HS-27A (cell line): ENCODE measurements around the gene IL17REL.

Experiments
- DNase-seq: peaks from one replicate; pipeline ENCODE4 v3.0.0-alpha.2; 2012; ENCODE audit warnings: low read depth, missing footprints

Gene IL17REL

DNA sequence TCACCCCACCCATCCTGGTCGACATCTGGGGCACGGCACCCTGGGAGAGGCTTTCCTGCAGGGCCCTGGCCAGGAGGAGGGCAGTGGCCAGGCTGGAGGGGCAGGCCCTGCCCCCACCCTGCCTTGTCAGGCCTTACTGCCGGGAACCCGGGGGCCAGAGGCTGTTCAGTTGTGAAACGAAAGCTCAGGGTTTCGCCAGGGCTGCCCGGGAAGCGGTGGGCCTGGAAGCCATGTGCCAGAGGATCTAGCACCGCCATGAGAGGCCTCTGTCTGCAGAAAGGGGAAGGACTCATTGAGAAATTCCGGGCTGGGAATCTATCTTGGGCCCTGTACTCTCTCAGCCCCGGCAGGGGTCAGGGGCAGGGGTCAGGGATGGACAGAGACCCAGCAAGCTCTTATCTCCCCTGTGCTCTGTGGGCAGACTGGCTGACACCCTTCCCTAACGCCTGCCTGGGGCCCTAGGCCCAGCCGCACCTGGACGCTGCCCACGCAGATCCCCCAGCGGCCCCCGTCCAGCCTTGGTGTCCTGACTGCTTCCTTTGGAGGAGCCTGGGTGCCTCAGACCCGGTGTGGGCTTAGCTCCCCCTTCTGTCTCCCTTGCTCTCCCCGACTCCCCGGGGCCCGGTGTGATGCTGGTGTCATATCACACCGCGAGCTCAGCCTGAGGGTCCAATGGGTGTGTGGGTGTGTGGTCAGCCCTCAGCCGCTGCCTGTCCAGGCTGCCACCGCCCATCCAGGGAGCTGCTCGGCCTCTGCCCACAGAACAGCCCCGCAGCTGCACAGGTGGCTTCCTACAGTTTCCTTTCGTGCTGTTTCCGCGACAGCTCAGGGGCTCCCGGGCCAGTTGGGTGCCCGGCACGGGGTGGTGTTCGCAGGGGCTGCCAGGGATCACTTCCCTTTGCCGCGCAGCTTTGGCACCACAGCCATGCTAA is 45.5 kb downstream of the IL17REL start:
- DNase-seq = no peak

- DNase-seq = no peak
Observed at GRCh38 chr22:49966041-49966773, 46.4 kb downstream of the IL17REL start.

- DNase-seq = no peak
Observed at GRCh38 chr22:49965091-49966040, 47.2 kb downstream of the IL17REL start.

DNA sequence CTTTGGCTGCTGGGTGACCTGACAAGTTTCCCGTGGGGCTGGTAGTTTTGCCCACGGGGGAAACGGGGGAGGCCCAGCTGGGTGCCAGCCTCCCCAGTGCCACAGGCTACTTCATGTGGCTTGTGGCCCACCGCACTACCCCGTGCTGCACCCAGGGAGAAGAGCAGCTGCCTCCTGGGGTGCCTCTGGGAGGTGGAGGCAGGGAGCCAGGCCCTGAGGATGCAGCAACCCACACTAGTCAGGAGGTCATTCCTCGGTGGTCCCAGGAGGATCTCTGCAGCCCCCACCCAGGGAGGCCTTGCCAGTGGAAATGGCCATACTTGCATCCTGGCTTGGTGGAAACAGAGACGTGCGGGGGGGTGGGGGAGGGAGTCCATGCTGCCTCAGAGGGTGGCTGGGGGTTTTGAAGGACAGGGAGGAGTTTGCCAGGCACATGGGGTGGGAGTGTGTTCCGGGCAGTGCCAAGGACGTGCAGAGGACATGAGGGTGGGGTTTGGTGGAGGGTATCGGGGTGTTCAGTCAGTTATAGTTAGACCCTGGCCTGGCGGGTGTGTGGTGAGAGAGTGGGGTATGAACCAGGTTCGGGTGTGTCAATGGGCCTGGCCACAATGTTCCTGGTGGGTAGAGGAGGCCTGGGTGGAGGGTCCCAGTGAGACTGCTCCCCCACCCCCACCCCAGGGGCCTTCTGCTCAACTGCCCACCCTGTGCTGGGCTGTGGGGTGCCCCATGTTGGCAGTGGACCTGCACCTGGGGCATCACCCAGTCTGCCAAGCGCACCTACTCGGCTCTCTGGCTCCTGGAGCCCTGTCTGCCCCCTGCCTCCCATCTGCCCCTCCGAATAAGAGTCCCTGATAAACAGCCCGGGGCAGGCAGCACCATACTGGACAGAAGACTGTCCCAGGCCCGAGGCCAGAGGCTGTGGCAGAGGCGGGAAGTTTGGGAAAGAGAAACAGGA is 48.2 kb downstream of the IL17REL start:
- DNase-seq = no peak

DNA sequence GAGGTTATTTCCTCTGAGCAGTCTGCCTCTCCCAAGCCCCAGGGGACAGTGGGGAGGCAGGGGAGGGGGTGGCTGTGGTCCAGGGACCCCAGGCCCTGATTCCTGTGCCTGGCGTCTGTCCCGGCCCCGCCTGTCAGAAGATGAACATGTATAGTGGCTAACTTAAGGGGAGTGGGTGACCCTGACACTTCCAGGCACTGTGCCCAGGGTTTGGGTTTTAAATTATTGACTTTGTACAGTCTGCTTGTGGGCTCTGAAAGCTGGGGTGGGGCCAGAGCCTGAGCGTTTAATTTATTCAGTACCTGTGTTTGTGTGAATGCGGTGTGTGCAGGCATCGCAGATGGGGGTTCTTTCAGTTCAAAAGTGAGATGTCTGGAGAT is 48.9 kb downstream of the IL17REL start:
- DNase-seq = no peak

DNA sequence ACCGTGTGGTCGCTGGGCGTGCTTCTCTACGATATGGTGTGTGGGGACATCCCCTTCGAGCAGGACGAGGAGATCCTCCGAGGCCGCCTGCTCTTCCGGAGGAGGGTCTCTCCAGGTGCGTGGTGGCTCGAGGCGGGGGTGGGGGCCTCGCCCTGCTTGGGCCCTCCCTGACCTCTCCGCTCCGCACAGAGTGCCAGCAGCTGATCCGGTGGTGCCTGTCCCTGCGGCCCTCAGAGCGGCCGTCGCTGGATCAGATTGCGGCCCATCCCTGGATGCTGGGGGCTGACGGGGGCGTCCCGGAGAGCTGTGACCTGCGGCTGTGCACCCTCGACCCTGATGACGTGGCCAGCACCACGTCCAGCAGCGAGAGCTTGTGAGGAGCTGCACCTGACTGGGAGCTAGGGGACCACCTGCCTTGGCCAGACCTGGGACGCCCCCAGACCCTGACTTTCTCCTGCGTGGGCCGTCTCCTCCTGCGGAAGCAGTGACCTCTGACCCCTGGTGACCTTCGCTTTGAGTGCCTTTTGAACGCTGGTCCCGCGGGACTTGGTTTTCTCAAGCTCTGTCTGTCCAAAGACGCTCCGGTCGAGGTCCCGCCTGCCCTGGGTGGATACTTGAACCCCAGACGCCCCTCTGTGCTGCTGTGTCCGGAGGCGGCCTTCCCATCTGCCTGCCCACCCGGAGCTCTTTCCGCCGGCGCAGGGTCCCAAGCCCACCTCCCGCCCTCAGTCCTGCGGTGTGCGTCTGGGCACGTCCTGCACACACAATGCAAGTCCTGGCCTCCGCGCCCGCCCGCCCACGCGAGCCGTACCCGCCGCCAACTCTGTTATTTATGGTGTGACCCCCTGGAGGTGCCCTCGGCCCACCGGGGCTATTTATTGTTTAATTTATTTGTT is 49.6 kb downstream of the IL17REL start:
- DNase-seq = no peak

- DNase-seq = no peak
Observed at GRCh38 chr22:49962012-49962750, 50.4 kb downstream of the IL17REL start.

- DNase-seq = no peak
Observed at GRCh38 chr22:49961601-49962011, 51.0 kb downstream of the IL17REL start.

DNA sequence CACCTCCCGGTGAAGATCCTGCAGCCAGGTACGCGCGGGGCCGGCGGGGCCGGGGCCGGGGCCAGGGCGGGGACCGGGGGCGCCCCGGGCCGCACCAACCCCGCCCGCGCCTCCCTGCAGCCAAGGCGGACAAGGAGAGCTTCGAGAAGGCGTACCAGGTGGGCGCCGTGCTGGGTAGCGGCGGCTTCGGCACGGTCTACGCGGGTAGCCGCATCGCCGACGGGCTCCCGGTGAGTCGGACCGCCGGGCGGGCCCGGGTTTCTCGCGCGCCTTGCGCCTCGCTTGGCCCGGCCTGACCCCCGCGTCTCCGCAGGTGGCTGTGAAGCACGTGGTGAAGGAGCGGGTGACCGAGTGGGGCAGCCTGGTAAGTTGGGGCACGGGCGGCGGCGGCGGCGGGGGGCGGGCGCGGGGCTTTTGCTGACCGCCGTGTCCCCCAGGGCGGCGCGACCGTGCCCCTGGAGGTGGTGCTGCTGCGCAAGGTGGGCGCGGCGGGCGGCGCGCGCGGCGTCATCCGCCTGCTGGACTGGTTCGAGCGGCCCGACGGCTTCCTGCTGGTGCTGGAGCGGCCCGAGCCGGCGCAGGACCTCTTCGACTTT is 51.5 kb downstream of the IL17REL start:
- DNase-seq = no peak

DNA sequence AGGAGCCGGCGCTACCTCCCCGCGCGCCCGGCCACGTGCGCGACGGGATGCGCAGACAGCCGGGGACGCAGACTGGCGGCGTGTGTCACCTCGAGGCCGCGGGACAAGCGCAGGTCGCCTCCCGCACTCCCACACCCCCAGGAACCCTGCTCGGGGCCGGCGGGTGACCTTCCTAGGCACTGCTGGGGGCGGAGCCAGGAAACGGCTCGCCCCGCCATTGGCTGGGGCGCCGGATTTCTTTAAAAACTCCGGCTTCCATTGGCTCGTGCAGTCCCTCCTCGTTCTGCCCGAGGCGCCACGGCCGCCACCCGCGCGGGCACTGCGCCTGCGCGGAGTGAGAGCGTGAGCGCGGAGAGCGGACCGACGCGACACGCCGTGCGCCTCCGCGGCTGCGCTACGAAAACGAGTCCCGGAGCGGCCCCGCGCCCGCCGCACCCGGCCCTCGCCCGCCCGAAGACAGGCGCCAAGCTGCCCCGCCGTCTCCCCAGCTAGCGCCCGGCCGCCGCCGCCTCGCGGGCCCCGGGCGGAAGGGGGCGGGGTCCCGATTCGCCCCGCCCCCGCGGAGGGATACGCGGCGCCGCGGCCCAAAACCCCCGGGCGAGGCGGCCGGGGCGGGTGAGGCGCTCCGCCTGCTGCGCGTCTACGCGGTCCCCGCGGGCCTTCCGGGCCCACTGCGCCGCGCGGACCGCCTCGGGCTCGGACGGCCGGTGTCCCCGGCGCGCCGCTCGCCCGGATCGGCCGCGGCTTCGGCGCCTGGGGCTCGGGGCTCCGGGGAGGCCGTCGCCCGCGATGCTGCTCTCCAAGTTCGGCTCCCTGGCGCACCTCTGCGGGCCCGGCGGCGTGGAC is 52.2 kb downstream of the IL17REL start, which contains the start of gene PIM3:
Gene PIM3 (plus strand): TSS at position 614 of the 846 bp plus-strand sequence. CDS start 176 bp downstream, at position 790.
- DNase-seq = peak; percentile 79

DNA sequence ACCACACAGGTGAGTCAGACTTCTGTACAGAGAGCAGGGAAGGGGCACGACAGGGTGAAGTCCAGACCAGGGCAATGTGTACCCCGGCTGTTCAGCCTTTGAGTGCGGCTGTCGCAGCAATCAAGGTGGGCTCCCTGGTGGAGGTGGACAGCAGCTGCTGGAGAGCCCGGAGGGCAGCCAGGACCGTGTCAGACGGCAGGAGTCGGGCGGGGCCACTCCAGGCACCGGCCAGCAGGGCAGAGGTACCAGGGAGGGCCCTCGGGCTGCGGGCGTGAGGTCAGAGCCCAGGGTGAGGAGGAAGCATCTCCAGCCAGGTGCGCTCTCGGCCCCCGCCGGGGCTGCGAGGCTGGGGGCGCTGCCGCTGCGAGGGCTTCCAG is 52.8 kb downstream of the IL17REL start:
- no peak for DNase-seq

DNA sequence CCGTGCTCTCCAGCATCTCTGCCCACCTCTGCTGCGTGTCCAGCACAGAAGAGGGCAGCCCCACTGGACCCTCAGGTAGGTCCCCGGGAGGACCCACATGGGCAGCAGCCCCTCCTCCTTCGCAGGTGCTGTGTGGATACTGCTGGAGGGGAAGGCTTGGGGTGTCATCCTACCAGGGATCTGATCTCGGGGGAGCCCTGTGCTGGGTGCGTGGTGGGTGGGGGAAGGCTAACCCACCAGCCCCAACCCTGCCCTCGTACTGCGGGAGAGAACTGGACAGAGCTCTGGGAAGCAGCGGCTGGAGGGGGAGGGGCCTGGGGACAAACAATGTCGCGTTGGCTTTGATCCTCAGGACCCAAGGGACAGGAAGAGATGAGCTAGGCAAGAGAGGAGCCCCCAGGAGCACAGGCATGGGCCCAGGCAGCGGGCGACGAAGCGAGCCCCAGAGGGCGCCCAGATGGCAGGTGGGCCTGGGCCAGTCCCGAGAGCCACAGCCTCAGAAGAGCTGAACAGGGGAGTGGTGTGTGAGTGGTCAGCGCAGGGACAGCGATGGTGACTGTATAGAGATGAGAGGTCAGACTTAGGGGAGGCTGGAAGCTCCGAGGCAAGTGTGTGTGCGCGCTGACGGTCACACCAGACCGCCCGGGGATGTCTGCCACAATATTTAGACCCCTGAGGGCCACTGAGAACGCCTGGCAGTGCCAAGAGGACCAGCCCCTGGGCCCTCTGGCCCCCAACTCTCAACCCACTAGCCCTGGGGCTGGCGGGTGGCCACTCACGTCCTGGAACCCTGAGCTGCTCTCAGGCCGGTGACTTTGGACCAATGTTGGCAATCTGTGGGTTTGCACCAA is 53.4 kb downstream of the IL17REL start:
- DNase-seq = no peak

GRCh38 chr22:49958366-49958921 is 54.1 kb downstream of the IL17REL start:
- DNase-seq = no peak

GRCh38 chr22:49957826-49958365 is 54.7 kb downstream of the IL17REL start:
- no peak for DNase-seq

GRCh38 chr22:49956914-49957825 is 55.4 kb downstream of the IL17REL start:
- DNase-seq = no peak
